ENCODE data around the gene TMEM38B.
"Not testable (repeated sequence)": the region's sequence is repeated elsewhere in the genome, so short reads cannot be mapped to it uniquely, and the experiment has no call there.

TMEM38B gene

GRCh38 chr9:105735366-105735765, 41.0 kb downstream of the TMEM38B start:
- DNase-seq (ENCODE audit: insufficient read length) (no peak), FAIRE-seq (no peak)

DNA sequence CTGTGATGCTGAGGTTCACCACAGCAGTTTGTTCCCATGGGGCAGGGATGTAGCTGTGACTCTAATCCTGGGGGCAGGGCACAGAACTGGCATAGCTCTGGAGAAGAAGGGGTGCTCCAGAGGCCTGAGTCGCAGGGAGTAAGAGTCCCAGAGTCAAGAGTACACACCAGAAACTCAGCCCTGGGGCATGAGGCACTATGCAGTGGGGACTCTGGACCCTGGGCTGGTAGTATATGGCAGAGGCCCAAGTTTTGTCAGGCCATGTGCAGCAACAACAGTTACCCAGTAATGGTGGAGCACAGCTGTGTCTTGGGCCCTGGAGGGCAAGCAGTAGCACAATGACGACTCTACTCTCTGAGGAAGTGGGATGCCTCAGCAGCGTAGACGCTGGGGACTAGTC, 42.9 kb downstream of the TMEM38B start:
- no peak for DNase-seq (ENCODE audit: insufficient read length)
- no peak for FAIRE-seq
- TF ChIP-seq POLR2A (IDR thresholded peaks at IDR 0.05; ENCODE audit: low read depth, low read length) (no peak), TAF1 (IDR thresholded peaks at IDR 0.05; ENCODE audit: borderline replicate concordance, low read depth, low read length) (no peak), POLR2AphosphoS5 (IDR thresholded peaks at IDR 0.05; ENCODE audit: low read depth, low read length) (no peak)

More at GRCh38 chr9:105735366-105735765, 41.0 kb downstream of the TMEM38B start:
- TF ChIP-seq POLR2AphosphoS5 (IDR thresholded peaks at IDR 0.05; ENCODE audit: low read depth, low read length) (no peak), POLR2A (IDR thresholded peaks at IDR 0.05; ENCODE audit: low read depth, low read length) (no peak), TAF1 (IDR thresholded peaks at IDR 0.05; ENCODE audit: borderline replicate concordance, low read depth, low read length) (no peak)

- TF ChIP-seq POLR2A (IDR thresholded peaks at IDR 0.05; ENCODE audit: low read depth, low read length), result no peak
- no peak for TF ChIP-seq POLR2AphosphoS5 (IDR thresholded peaks at IDR 0.05; ENCODE audit: low read depth, low read length)
- no peak for TF ChIP-seq TAF1 (IDR thresholded peaks at IDR 0.05; ENCODE audit: borderline replicate concordance, low read depth, low read length)
- DNase-seq (ENCODE audit: insufficient read length) (no peak), FAIRE-seq (no peak)
These were observed 47.7 kb downstream of the TMEM38B start for GRCh38 chr9:105742088-105742487.

GRCh38 chr9:105747325-105747724, 53.0 kb downstream of the TMEM38B start:
- DNase-seq (ENCODE audit: insufficient read length); FAIRE-seq: not testable (repeated sequence)

GRCh38 chr9:105751761-105752160, 57.4 kb downstream of the TMEM38B start:
- DNase-seq (ENCODE audit: insufficient read length) (no peak), FAIRE-seq (no peak)
- TF ChIP-seq POLR2A (IDR thresholded peaks at IDR 0.05; ENCODE audit: low read depth, low read length) (no peak), POLR2AphosphoS5 (IDR thresholded peaks at IDR 0.05; ENCODE audit: low read depth, low read length) (no peak), TAF1 (IDR thresholded peaks at IDR 0.05; ENCODE audit: borderline replicate concordance, low read depth, low read length) (no peak)

DNA sequence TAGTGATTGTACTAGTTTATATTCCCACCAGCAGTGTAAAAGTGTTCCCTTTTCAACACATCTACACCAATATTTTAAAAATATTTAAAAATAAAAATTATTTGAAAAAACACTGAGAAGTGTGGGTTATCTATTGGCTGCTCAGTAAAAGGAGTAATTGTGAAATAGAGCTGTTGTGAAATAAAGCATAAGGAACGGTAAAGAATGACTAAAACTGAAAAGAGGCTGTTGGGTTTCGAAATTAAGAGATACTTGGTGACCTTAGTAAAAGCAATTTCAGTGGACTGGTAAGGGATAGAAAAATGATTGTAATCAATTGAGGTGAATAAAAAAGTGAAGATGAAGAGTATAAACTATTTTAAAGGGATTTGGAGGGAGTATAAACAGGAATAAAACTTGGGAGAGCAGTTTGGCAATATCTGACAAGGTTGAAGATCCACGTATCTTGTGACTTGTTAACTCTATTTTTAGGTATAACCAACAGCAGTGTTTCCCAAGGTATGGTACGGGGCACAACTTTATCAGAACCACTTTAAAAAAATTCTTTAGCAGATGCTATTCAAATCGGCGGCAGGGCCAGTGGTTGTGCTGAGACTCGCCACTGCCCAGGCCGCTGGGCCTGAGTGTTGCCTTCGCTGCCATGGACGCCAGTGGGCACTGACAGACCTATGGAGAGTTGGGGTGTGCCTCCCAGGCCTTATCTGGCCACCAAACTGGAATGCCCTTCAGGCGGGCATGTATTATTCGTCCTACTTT, 63.3 kb downstream of the TMEM38B start:
- FAIRE-seq (no peak), DNase-seq (ENCODE audit: insufficient read length) (no peak)
- TF ChIP-seq POLR2A (IDR thresholded peaks at IDR 0.05; ENCODE audit: low read depth, low read length), result no peak
- no peak for TF ChIP-seq POLR2AphosphoS5 (IDR thresholded peaks at IDR 0.05; ENCODE audit: low read depth, low read length)
- TF ChIP-seq TAF1 (IDR thresholded peaks at IDR 0.05; ENCODE audit: borderline replicate concordance, low read depth, low read length), result no peak

GRCh38 chr9:105760053-105760452, 65.7 kb downstream of the TMEM38B start:
- no peak for DNase-seq (ENCODE audit: insufficient read length)
- no peak for FAIRE-seq
- TF ChIP-seq TAF1 (IDR thresholded peaks at IDR 0.05; ENCODE audit: borderline replicate concordance, low read depth, low read length) (no peak), POLR2AphosphoS5 (IDR thresholded peaks at IDR 0.05; ENCODE audit: low read depth, low read length) (no peak), POLR2A (IDR thresholded peaks at IDR 0.05; ENCODE audit: low read depth, low read length) (no peak)

DNA sequence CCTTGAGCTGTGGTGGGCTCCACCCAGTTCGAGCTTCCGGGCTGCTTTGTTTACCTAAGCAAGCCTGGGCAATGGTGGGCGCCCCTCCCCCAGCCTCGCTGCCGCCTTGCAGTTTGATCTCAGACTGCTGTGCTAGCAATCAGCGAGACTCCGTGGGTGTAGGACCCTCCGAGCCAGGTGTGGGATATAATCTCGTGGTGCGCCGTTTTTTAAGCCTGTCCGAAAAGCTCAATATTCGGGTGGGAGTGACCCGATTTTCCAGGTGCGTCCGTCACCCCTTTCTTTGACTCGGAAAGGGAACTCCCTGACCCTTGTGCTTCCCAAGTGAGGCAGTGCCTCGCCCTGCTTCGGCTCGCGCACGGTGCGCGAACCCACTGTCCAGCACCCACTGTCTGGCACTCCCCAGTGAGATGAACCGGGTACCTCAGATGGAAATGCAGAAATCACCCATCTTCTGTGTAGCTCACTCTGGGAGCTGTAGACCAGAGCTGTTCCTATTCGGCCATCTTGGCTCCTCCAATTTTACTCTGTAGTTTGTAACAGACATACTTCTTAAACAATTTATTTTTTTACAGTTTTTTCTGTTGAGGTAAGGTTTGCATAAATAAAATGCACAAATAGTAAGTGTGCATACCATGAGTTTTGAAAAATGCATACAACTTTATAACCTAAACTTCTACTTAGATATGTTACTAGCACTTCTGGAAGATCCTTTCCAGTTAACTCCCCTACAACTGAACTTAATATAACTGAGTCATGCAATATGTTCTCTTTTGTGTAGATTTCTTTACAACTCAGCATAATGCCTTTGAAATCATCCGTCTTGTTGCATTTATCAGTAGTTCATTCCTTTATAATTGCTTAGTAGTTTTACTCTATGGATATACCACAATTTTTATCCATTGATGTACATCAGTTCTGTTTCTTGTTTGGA, 88.5 kb downstream of the TMEM38B start:
- DNase-seq (ENCODE audit: insufficient read length); FAIRE-seq: not testable (repeated sequence)

GRCh38 chr9:105783495-105783872, 89.1 kb downstream of the TMEM38B start:
- not testable (repeated sequence) for DNase-seq (ENCODE audit: insufficient read length); FAIRE-seq

GRCh38 chr9:105786796-105787195, 92.5 kb downstream of the TMEM38B start:
- FAIRE-seq, result not testable (repeated sequence)

DNA sequence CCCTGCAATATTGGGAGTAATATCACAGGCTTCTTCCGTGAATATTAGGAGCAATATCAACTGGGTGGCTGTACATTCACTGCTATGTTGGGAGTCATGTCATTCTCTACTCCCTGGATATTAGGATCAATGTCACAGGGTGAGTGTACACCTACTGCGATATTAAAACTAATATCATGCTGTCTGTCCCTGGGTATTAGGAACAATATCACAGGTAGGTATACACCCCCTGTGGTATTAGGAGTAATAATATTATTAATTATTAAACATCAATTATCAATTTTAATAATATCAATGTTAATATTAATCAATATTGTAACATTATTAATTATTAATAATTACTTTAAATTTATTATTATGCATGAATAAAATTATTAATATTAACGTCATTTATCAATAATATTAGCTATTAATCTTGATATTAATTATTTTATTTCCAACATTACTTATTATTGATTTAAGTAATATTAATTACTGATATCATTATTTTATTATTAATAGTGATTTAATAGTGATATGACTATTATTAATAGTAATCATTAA, 121.9 kb downstream of the TMEM38B start:
- FAIRE-seq (no peak), DNase-seq (ENCODE audit: insufficient read length) (no peak)
- TF ChIP-seq POLR2AphosphoS5 (IDR thresholded peaks at IDR 0.05; ENCODE audit: low read depth, low read length), result no peak
- TF ChIP-seq TAF1 (IDR thresholded peaks at IDR 0.05; ENCODE audit: borderline replicate concordance, low read depth, low read length), result no peak
- no peak for TF ChIP-seq POLR2A (IDR thresholded peaks at IDR 0.05; ENCODE audit: low read depth, low read length)

More at GRCh38 chr9:105786796-105787195, 92.5 kb downstream of the TMEM38B start:
- DNase-seq (ENCODE audit: insufficient read length), result not testable (repeated sequence)

- DNase-seq (ENCODE audit: insufficient read length), result no peak
- TF ChIP-seq POLR2A (IDR thresholded peaks at IDR 0.05; ENCODE audit: low read depth, low read length), result no peak
- no peak for TF ChIP-seq TAF1 (IDR thresholded peaks at IDR 0.05; ENCODE audit: borderline replicate concordance, low read depth, low read length)
- TF ChIP-seq POLR2AphosphoS5 (IDR thresholded peaks at IDR 0.05; ENCODE audit: low read depth, low read length), result no peak
- FAIRE-seq, result no peak
These were observed 122.6 kb downstream of the TMEM38B start for GRCh38 chr9:105816981-105817380.

All from GM12892 (cell line).